Activated naive CD4-positive, alpha-beta T cell treated with anti-CD3 and anti-CD28 coated beads, Interleukin-2, amount 50 U/mL, for 24 hours (primary cell): ENCODE results near the gene WDR13.
A peak's percentile ranks its signal among the peaks of the same experiment; 100 is the strongest.
"Not testable (repeated sequence)": the region's sequence is repeated elsewhere in the genome, so short reads cannot be mapped to it uniquely, and the experiment has no call there.

ENCODE experiments used
- H3K27ac Mint-ChIP-seq: one replicate; pipeline ENCODE4 v1.8.0; 2021; ENCODE audit warnings: mild to moderate bottlenecking, mixed read lengths
- H3K27me3 Mint-ChIP-seq: one replicate; pipeline ENCODE4 v1.8.0; 2021; ENCODE audit warnings: mixed read lengths
- H3K36me3 Mint-ChIP-seq: one replicate; pipeline ENCODE4 v1.8.0; 2021; ENCODE audit warnings: mixed read lengths
- H3K4me1 Mint-ChIP-seq: one replicate; pipeline ENCODE4 v1.8.0; 2021; ENCODE audit warnings: mixed read lengths
- H3K4me3 Mint-ChIP-seq: one replicate; pipeline ENCODE4 v1.8.0; 2021; ENCODE audit warnings: mild to moderate bottlenecking, mixed read lengths
- H3K9me3 Mint-ChIP-seq: one replicate; pipeline ENCODE4 v1.8.0; 2021; ENCODE audit warnings: mixed read lengths

The WDR13 gene

DNA sequence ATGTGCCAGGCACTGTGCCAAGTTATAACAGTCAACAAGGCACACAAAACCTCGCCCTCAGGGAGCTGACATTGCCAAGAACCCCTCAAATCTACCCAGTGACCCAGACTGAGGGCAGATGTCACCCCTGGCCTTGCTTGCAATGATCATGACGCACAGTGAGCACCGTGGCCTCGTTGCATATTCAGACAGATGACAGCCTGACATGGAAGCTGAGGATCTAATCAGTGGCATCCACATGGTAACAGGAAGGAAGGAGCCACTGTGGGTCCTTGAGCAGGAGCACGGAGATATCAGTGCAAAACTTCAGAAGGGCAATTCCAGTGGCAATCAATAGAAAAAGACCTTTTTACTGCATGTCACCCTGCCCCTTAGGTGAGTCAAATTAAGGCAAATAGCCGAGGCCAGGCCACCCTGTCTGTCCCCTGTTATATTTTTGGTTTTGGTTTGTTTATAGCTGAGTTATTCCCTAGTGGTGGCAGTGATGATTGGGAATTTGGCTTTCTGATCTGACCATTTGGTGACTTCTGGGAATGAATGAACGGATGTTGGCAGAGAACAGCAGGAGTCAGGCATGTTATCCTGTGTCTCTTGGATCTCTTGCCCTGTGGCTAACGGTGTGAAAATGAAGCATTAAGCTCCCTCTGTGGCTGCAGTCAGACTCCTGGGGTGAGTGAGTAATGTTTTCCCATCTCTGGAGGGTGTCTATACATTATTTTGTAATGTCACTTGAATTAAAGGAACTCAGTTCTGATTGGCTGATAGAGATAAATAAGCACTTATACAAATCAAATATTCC, 20.4 kb downstream of the WDR13 start:
- Mint-ChIP-seq H3K4me1 (no peaks in the 10 kb centered on the region), H3K27me3 (no peaks in the 10 kb centered on the region), H3K27ac (no peak overlapping the region), H3K9me3 (no peaks in the 10 kb centered on the region), H3K4me3 (no peak overlapping the region), H3K36me3 (no peaks in the 10 kb centered on the region)

GRCh38 chrX:48626401-48627298, 29.4 kb downstream of the WDR13 start:
- Mint-ChIP-seq H3K27ac (no peak overlapping the region), H3K36me3 (no peaks in the 10 kb centered on the region), H3K9me3 (no peaks in the 10 kb centered on the region), H3K27me3 (no peaks in the 10 kb centered on the region), H3K4me1 (peaks cover 5% of the 10 kb centered on the region), H3K4me3 (no peak overlapping the region)

DNA sequence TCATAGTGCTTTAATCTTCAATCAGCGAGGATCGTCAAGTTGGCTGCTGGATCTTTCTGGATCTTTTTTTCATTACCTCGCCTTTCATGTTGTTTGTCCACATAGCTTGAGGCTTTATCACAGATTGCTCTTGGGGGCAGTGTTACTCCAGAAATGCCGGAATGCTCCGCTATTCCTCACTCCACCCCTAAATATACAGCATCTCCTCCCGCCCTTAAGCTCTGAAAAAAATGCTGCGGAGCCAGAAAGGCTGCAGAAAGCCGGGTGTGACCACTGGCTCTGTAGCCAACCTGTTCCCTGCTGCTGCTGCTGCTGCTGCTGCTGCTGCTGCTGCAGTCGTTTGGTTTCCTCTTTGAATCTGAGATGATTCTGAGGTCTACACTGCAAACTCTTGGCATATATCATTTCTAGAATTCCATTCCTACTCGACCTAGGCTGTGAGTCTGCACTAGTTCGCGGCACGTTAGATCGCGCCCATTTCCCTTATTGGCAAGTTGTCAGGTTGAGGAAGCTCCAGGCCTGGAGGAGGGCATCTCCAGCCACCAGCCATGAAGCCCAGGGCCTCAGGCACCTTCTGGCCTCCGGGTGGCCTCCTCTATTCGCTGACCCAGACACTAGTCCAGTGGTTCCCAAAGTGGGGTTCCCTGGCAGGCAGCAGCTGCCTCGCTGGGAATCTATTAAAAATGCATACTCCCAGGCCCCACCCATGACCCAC, 34.2 kb downstream of the WDR13 start:
- Mint-ChIP-seq H3K27me3 (no peaks in the 10 kb centered on the region), H3K9me3 (no peaks in the 10 kb centered on the region), H3K36me3 (no peaks in the 10 kb centered on the region), H3K27ac (no peak overlapping the region), H3K4me1 (peaks cover 9% of the 10 kb centered on the region), H3K4me3 (peak overlapping the region; percentile 30)

DNA sequence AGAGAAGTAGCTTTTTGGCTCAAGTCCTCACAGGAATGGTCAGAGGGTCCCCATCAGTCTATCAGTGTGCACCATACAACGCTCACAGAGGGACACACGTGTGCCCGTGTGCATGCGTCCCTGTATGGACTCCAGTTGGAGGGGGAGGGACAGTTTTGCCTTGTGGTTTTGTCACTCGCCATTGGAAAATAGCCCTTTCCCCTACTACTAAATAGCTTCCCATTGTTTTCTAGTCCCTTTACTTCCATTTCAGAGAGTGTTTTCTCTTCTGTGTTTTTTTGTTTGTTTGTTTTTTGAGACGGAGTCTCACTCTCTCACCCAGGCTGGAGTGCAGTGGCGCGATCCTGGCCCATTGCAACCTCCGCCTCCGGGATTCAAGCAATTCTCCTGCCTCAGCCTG, 34.9 kb downstream of the WDR13 start:
- no peak overlapping the region for H3K4me3 Mint-ChIP-seq
- H3K27me3 Mint-ChIP-seq, result no peaks in the 10 kb centered on the region
- no peaks in the 10 kb centered on the region for H3K9me3 Mint-ChIP-seq
- H3K4me1 Mint-ChIP-seq, result peaks cover 9% of the 10 kb centered on the region
- H3K27ac Mint-ChIP-seq, result no peak overlapping the region
- no peaks in the 10 kb centered on the region for H3K36me3 Mint-ChIP-seq

DNA sequence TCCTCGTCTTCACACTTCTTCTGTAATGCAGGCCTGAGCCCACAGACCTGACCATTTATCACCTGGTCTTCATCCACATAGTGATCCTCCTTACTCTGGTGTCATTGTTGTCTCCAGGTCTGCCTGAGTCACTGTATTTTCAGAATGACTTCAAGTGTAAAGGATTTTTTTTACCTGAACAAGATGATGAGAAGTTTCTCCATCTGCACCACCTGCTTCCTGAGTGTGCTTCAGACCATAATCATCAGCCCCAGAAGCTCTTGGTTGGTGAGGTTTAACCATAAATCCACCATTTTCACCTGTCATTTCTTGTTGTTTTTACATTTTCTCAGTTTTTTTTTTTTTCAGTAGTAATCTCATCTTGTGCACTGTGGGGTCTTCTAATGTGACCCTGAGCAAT, 39.0 kb downstream of the WDR13 start:
- no peaks in the 10 kb centered on the region for H3K9me3 Mint-ChIP-seq
- H3K4me3 Mint-ChIP-seq, result no peak overlapping the region
- H3K27me3 Mint-ChIP-seq, result no peaks in the 10 kb centered on the region
- H3K36me3 Mint-ChIP-seq, result no peaks in the 10 kb centered on the region
- H3K4me1 Mint-ChIP-seq, result peaks cover 8% of the 10 kb centered on the region
- no peak overlapping the region for H3K27ac Mint-ChIP-seq

DNA sequence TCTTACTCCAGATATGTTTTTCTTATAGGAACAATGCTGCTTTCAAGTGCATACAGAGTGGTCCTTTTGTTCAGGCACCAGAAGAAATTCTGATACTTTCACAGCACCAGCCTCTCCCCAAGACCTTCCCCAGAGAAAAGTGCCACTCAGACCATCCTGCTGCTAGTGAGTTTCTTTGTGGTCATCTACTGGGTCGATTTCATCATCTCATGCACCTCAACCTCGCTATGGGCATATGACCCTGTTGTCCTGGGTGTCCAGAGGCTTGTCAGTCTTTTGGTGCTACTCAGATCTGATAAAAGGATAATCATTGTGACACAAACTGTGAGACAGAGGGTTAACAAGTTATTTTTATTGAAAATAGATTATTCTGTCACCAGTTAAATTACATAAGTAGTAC, 39.5 kb downstream of the WDR13 start:
- no peak overlapping the region for H3K4me3 Mint-ChIP-seq
- no peaks in the 10 kb centered on the region for H3K9me3 Mint-ChIP-seq
- H3K4me1 Mint-ChIP-seq, result peaks cover 3% of the 10 kb centered on the region
- H3K27me3 Mint-ChIP-seq, result no peaks in the 10 kb centered on the region
- H3K27ac Mint-ChIP-seq, result no peak overlapping the region
- no peaks in the 10 kb centered on the region for H3K36me3 Mint-ChIP-seq

GRCh38 chrX:48645669-48646068, 48.4 kb downstream of the WDR13 start:
- Mint-ChIP-seq H3K4me3 (no peak overlapping the region), H3K36me3 (no peaks in the 10 kb centered on the region)

GRCh38 chrX:48648336-48648751, 51.1 kb downstream of the WDR13 start:
- Mint-ChIP-seq H3K27me3 (no peaks in the 10 kb centered on the region), H3K27ac (no peak overlapping the region), H3K9me3 (no peaks in the 10 kb centered on the region), H3K4me3 (no peak overlapping the region), H3K4me1 (peaks cover 13% of the 10 kb centered on the region), H3K36me3 (no peaks in the 10 kb centered on the region)

More at GRCh38 chrX:48645669-48646068, 48.4 kb downstream of the WDR13 start:
- H3K9me3 Mint-ChIP-seq, result no peaks in the 10 kb centered on the region
- H3K4me1 Mint-ChIP-seq, result peaks cover 3% of the 10 kb centered on the region
- H3K27ac Mint-ChIP-seq, result no peak overlapping the region
- H3K27me3 Mint-ChIP-seq, result no peaks in the 10 kb centered on the region

GRCh38 chrX:48649102-48649501, 51.8 kb downstream of the WDR13 start:
- Mint-ChIP-seq H3K27ac (no peak overlapping the region), H3K4me3 (no peak overlapping the region), H3K27me3 (no peaks in the 10 kb centered on the region), H3K36me3 (no peaks in the 10 kb centered on the region), H3K4me1 (peaks cover 13% of the 10 kb centered on the region), H3K9me3 (no peaks in the 10 kb centered on the region)

DNA sequence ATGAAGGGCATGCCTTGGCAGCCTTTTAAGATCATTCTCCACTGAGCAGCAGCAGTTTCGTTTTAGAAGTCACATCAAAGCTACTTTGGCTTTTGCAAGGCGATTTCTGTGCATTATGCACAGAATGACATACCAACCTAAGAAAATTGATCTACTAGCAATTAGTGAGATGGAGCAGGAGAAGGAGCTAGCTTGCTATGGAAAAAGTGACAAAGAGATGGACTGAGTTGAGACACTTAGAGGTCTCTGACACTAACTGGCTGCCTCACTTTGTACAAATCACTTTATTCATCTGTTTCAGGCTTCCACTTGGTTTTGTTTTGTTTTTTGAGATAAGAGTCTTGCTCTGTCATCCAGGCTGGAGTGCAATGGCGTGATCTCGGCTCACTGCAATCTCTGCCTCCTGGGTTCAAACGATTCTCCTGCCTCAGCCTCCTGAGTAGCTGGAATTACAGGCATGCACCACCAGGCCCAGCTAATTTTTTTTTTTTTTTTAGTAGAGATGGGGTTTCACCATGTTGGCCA, 54.8 kb downstream of the WDR13 start:
- H3K36me3 Mint-ChIP-seq, H3K4me3 Mint-ChIP-seq, H3K9me3 Mint-ChIP-seq, H3K27me3 Mint-ChIP-seq: not testable (repeated sequence)
- Mint-ChIP-seq H3K4me1 (peaks cover 13% of the 10 kb centered on the region), H3K27ac (peak overlapping the region; percentile 46)

GRCh38 chrX:48654746-48655145, 57.5 kb downstream of the WDR13 start:
- not testable (repeated sequence) for H3K36me3 Mint-ChIP-seq, H3K27ac Mint-ChIP-seq, H3K4me3 Mint-ChIP-seq, H3K9me3 Mint-ChIP-seq, H3K4me1 Mint-ChIP-seq, H3K27me3 Mint-ChIP-seq
